Measurements from ENCODE around the gene DNAJC17.

The DNAJC17 gene

DNA sequence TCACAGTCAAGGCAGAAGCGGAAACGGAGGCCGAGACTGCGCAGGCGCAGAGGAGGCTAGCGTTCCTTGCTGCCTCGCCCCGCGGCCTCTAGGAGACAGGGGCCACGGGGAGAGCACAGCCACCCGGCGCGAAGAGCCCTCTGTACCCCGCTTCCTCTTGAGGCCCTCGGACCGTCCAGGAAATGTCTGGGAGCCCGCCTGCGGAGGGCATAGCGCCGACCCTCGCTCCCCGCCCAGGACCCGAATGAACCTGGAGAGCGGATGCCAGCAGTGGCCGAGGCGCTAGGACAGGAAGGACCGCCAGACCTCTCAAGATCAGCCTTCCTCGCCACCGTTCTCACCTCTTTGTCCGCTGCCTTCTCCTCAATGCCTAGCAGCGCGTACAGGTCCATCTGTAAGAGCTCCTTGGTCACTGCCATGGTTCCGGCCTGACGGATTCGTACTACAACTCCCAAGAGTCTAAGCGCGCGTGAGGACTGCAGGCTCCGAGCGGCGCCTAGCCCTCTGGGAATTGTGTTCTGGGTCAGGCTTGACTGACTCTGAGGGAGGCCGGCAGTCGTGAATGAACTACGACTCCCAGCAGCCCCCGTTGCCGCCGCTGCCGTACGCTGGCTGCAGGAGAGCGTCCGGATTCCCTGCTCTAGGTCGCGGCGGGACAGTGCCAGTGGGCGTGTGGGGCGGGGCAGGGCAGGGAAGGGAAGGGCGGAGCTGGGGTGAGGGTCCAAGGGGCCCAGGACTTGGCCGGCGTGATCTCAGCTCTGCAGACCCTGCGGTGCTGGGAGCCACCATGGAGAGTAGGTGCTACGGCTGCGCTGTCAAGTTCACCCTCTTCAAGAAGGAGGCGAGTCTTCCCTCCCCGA, at the start of gene DNAJC17, which contains the start of gene ZFYVE19:
Gene DNAJC17, minus strand, starts transcription at position 446 of the 860 bp plus-strand sequence. Its CDS starts 27 bp downstream, at position 419.
Gene ZFYVE19, plus strand, starts transcription at position 62 of the 860 bp plus-strand sequence. Its CDS starts 501 bp downstream, at position 563.
- Histone ChIP-seq H3K27ac (ENCODE audit: low read depth, low read length) (peak within 1 kb of the TSS; percentile 88), H3K4me3 (ENCODE audit: low read length) (peak within 1 kb of the TSS; percentile 94), H3K36me3 (ENCODE audit: control insufficient read depth, insufficient read depth, low read length) (peaks cover 4% of the 10 kb centered on the region), H3K9ac (ENCODE audit: low read length) (peak within 1 kb of the TSS; percentile 92), H3K4me1 (ENCODE audit: control insufficient read depth, insufficient read depth, low read length) (peaks cover 10% of the 10 kb centered on the region), H3K27me3 (ENCODE audit: control insufficient read depth, insufficient read depth, low read length) (no peaks in the 10 kb centered on the region)

- Histone ChIP-seq H3K27ac (ENCODE audit: low read depth, low read length) (no peak overlapping the region), H3K36me3 (ENCODE audit: control insufficient read depth, insufficient read depth, low read length) (no peaks in the 10 kb centered on the region), H3K4me1 (ENCODE audit: control insufficient read depth, insufficient read depth, low read length) (no peaks in the 10 kb centered on the region), H3K27me3 (ENCODE audit: control insufficient read depth, insufficient read depth, low read length) (no peaks in the 10 kb centered on the region), H3K9ac (ENCODE audit: low read length) (no peak overlapping the region), H3K4me3 (ENCODE audit: low read length) (no peak overlapping the region)
These were observed 49.5 kb upstream of the DNAJC17 start for GRCh38 chr15:40856746-40857145.

- Histone ChIP-seq H3K27ac (ENCODE audit: low read depth, low read length) (no peak overlapping the region), H3K4me3 (ENCODE audit: low read length) (no peak overlapping the region), H3K4me1 (ENCODE audit: control insufficient read depth, insufficient read depth, low read length) (no peaks in the 10 kb centered on the region), H3K36me3 (ENCODE audit: control insufficient read depth, insufficient read depth, low read length) (no peaks in the 10 kb centered on the region), H3K27me3 (ENCODE audit: control insufficient read depth, insufficient read depth, low read length) (no peaks in the 10 kb centered on the region), H3K9ac (ENCODE audit: low read length) (no peak overlapping the region)
These were observed 48.5 kb upstream of the DNAJC17 start for GRCh38 chr15:40855706-40856234.

- Histone ChIP-seq H3K9ac (ENCODE audit: low read length) (no peak overlapping the region), H3K36me3 (ENCODE audit: control insufficient read depth, insufficient read depth, low read length) (no peaks in the 10 kb centered on the region), H3K4me1 (ENCODE audit: control insufficient read depth, insufficient read depth, low read length) (no peaks in the 10 kb centered on the region), H3K27me3 (ENCODE audit: control insufficient read depth, insufficient read depth, low read length) (no peaks in the 10 kb centered on the region), H3K27ac (ENCODE audit: low read depth, low read length) (no peak overlapping the region), H3K4me3 (ENCODE audit: low read length) (no peak overlapping the region)
These were observed 46.9 kb upstream of the DNAJC17 start for GRCh38 chr15:40854161-40854560.

GRCh38 chr15:40853241-40853890, 46.1 kb upstream of the DNAJC17 start:
- Histone ChIP-seq H3K4me3 (ENCODE audit: low read length) (no peak overlapping the region), H3K27me3 (ENCODE audit: control insufficient read depth, insufficient read depth, low read length) (no peaks in the 10 kb centered on the region), H3K9ac (ENCODE audit: low read length) (no peak overlapping the region), H3K4me1 (ENCODE audit: control insufficient read depth, insufficient read depth, low read length) (no peaks in the 10 kb centered on the region), H3K27ac (ENCODE audit: low read depth, low read length) (no peak overlapping the region), H3K36me3 (ENCODE audit: control insufficient read depth, insufficient read depth, low read length) (no peaks in the 10 kb centered on the region)

GRCh38 chr15:40852529-40852928, 45.3 kb upstream of the DNAJC17 start:
- H3K9ac ChIP-seq (ENCODE audit: low read length), result no peak overlapping the region
- H3K27ac ChIP-seq (ENCODE audit: low read depth, low read length), result no peak overlapping the region
- H3K4me1 ChIP-seq (ENCODE audit: control insufficient read depth, insufficient read depth, low read length), result no peaks in the 10 kb centered on the region

DNA sequence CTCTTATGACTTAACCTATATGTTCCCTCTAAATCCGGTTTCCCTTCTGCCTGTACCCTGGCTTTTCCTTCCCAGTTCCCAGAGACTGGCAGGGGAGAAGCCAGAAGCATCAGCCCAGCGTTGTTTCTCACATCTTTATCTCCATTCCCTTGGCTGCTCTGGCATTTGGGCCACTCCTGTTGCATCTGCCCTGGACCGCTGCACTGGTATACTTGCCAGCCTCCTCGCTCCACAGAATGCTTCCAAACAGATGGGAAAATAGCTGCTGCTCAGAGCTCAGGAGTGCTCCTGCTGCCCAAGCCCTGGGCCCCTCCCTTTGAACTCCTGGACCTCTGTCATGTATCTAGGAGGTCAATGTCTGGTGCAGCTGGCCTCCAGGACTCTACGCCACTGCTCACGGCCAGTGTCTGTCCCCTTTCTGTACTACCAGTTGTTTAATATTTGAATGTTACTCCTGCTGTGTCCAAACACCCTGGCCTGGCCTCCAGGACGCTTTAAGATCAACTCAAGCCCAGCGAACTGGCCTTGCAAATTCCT, 43.4 kb upstream of the DNAJC17 start:
- no peak overlapping the region for H3K9ac ChIP-seq (ENCODE audit: low read length)
- no peak overlapping the region for H3K4me3 ChIP-seq (ENCODE audit: low read length)
- no peak overlapping the region for H3K27ac ChIP-seq (ENCODE audit: low read depth, low read length)
- H3K36me3 ChIP-seq (ENCODE audit: control insufficient read depth, insufficient read depth, low read length), result no peaks in the 10 kb centered on the region
- no peaks in the 10 kb centered on the region for H3K27me3 ChIP-seq (ENCODE audit: control insufficient read depth, insufficient read depth, low read length)
- H3K4me1 ChIP-seq (ENCODE audit: control insufficient read depth, insufficient read depth, low read length), result no peaks in the 10 kb centered on the region

More at GRCh38 chr15:40852529-40852928, 45.3 kb upstream of the DNAJC17 start:
- no peaks in the 10 kb centered on the region for H3K36me3 ChIP-seq (ENCODE audit: control insufficient read depth, insufficient read depth, low read length)
- no peaks in the 10 kb centered on the region for H3K27me3 ChIP-seq (ENCODE audit: control insufficient read depth, insufficient read depth, low read length)
- H3K4me3 ChIP-seq (ENCODE audit: low read length), result no peak overlapping the region

DNA sequence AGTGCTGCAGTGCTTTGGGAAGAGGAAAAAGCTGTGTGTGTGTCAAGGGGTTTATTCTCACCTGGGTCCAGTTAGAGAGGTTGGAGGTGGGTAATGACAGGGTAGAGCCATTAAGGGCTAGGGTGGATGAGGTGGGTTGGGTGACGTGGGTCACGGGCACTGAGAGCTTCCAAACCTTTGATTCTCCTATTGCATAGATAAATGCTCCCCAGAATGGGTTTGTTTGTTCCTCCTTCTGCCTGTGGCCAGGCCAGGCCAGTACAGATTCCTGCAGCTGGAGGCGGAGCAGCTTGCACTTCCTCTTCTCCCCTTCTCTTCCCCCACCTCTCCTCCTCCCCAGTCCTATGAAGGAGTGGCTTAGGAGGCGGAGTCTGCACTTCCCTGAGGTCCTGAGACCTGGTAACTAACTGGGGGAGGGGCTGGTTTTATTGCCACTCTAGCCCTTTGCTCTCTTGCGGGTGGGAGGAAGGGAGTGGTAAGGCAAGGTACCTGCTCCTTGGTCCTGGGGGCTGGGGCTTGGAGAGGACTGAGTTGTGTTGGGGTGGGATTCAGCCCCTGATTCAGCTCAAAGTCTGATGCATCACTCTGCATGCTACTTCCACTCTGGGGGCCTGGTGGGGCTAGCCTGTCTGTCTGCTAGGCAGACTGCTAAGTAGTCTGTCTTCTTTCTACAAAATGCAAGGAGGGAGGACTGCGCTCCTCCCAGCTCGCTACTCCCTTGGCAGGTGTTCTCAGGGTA, 40.1 kb upstream of the DNAJC17 start:
- H3K27me3 ChIP-seq (ENCODE audit: control insufficient read depth, insufficient read depth, low read length), result peaks cover 3% of the 10 kb centered on the region
- no peak overlapping the region for H3K9ac ChIP-seq (ENCODE audit: low read length)
- H3K36me3 ChIP-seq (ENCODE audit: control insufficient read depth, insufficient read depth, low read length), result no peaks in the 10 kb centered on the region
- no peaks in the 10 kb centered on the region for H3K4me1 ChIP-seq (ENCODE audit: control insufficient read depth, insufficient read depth, low read length)
- peak overlapping the region; percentile 48 for H3K4me3 ChIP-seq (ENCODE audit: low read length)
- H3K27ac ChIP-seq (ENCODE audit: low read depth, low read length), result no peak overlapping the region

GRCh38 chr15:40846841-40847222, 39.6 kb upstream of the DNAJC17 start:
- no peaks in the 10 kb centered on the region for H3K4me1 ChIP-seq (ENCODE audit: control insufficient read depth, insufficient read depth, low read length)
- no peaks in the 10 kb centered on the region for H3K36me3 ChIP-seq (ENCODE audit: control insufficient read depth, insufficient read depth, low read length)
- no peak overlapping the region for H3K27ac ChIP-seq (ENCODE audit: low read depth, low read length)
- H3K27me3 ChIP-seq (ENCODE audit: control insufficient read depth, insufficient read depth, low read length), result peaks cover 3% of the 10 kb centered on the region
- no peak overlapping the region for H3K9ac ChIP-seq (ENCODE audit: low read length)
- H3K4me3 ChIP-seq (ENCODE audit: low read length), result peak overlapping the region; percentile 48

- peak overlapping the region; percentile 45 for H3K9ac ChIP-seq (ENCODE audit: low read length)
These were observed 38.4 kb upstream of the DNAJC17 start for GRCh38 chr15:40845511-40846284.

DNA sequence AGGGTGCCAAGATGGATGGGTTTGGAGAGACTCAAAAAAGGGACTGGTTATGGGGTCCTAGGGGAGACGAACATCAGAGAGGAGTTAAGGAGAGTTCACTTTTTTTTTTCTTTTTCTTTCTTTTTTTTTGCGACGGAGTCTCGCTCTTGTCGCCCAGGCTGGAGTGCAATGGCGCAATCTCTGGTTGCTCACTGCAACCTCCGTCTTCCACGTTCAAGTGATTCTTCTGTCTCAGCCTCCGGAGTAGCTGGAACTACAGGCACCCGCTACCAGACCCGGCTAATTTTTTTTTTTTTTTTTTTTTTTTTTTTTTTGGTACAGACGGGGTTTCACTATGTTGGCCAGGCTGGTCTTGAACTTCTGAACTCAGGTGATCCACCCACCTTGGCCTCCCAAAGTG, 37.8 kb upstream of the DNAJC17 start:
- H3K4me1 ChIP-seq (ENCODE audit: control insufficient read depth, insufficient read depth, low read length), result no peaks in the 10 kb centered on the region
- no peak overlapping the region for H3K9ac ChIP-seq (ENCODE audit: low read length)
- H3K4me3 ChIP-seq (ENCODE audit: low read length), result peak overlapping the region; percentile 60
- no peaks in the 10 kb centered on the region for H3K36me3 ChIP-seq (ENCODE audit: control insufficient read depth, insufficient read depth, low read length)
- no peak overlapping the region for H3K27ac ChIP-seq (ENCODE audit: low read depth, low read length)
- peaks cover 3% of the 10 kb centered on the region for H3K27me3 ChIP-seq (ENCODE audit: control insufficient read depth, insufficient read depth, low read length)

More at GRCh38 chr15:40845511-40846284, 38.4 kb upstream of the DNAJC17 start:
- H3K36me3 ChIP-seq (ENCODE audit: control insufficient read depth, insufficient read depth, low read length), result no peaks in the 10 kb centered on the region
- H3K4me1 ChIP-seq (ENCODE audit: control insufficient read depth, insufficient read depth, low read length), result no peaks in the 10 kb centered on the region
- peaks cover 3% of the 10 kb centered on the region for H3K27me3 ChIP-seq (ENCODE audit: control insufficient read depth, insufficient read depth, low read length)
- H3K4me3 ChIP-seq (ENCODE audit: low read length), result peak overlapping the region; percentile 59
- no peak overlapping the region for H3K27ac ChIP-seq (ENCODE audit: low read depth, low read length)
